K562 (cell line): ENCODE results near the gene PDE12. TPM values are rescaled to one million over a fixed set of nuclear protein-coding genes. Genes with fewer than 3 reads are reported as not detected.

Experiments used
- ARID1B ChIP-seq: fragments of 450-650 bp; IDR thresholded peaks from 2 replicates; pipeline ENCODE4 v1.6.1; 2016; ENCODE audit warnings: antibody characterized with exemption, mild to moderate bottlenecking, inconsistent platforms
- ARNT ChIP-seq, 2 experiments: fragments of 450-650 bp; IDR thresholded peaks; 2 replicates each; pipeline ENCODE4 v1.6.1; 2016; ENCODE audit warnings: mild to moderate bottlenecking in 1 of 2
- ESRRB ChIP-seq: fragments of 250-450 bp; sonication (Bioruptor Pico); IDR thresholded peaks from 2 replicates; pipeline ENCODE4 v1.5.0; 2020; ENCODE audit warnings: mild to moderate bottlenecking, moderate library complexity, borderline replicate concordance
- FOXP1 ChIP-seq: sonication (generic); formaldehyde crosslinking; IDR thresholded peaks from 2 replicates; pipeline ENCODE4 v1.8.0; 2022; ENCODE audit warnings: mild to moderate bottlenecking, missing genetic modification reagents
- HES1 ChIP-seq: fragments of 450-650 bp; IDR thresholded peaks from 2 replicates; pipeline ENCODE4 v1.6.1; 2016; ENCODE audit warnings: low read depth, mild to moderate bottlenecking, moderate library complexity
- MAZ ChIP-seq, 2 experiments: fragments of 450-650 bp in 1 of 2; sonication (generic) in 1 of 2; formaldehyde crosslinking; IDR thresholded peaks in 1 of 2; conservative IDR thresholded peaks in 1 of 2; 2 replicates each; pipeline versions ENCODE4 v1.4.0 to v1.5.0; 2020; ENCODE audit warnings: mild to moderate bottlenecking in 1 of 2, missing genetic modification reagents in 1 of 2
- MGA ChIP-seq: fragments of 450-650 bp; IDR thresholded peaks from 2 replicates; pipeline ENCODE4 v1.6.1; 2016; ENCODE audit warnings: mild to moderate bottlenecking, moderate library complexity
- NFATC3 ChIP-seq: fragments of 450-650 bp; IDR thresholded peaks from 2 replicates; pipeline ENCODE4 v1.6.1; 2017; ENCODE audit warnings: mild to moderate bottlenecking
- OTX1 ChIP-seq: fragments of 450-650 bp; formaldehyde crosslinking; IDR thresholded peaks from 2 replicates; pipeline ENCODE4 v1.4.0; 2022; ENCODE audit warnings: mild to moderate bottlenecking
- PHF20 ChIP-seq: fragments of 450-650 bp; IDR thresholded peaks from 2 replicates; pipeline ENCODE4 v1.6.1; 2018; ENCODE audit not compliant: partially characterized antibody
- POLR2B ChIP-seq: fragments of 450-650 bp; IDR thresholded peaks from 2 replicates; pipeline ENCODE4 v1.6.1; 2018; ENCODE audit warnings: low read depth; ENCODE audit not compliant: partially characterized antibody
- PTRF ChIP-seq: fragments of 450-650 bp; IDR thresholded peaks from 2 replicates; pipeline ENCODE4 v1.6.1; 2016; ENCODE audit warnings: mild to moderate bottlenecking, missing genetic modification characterization, missing compliant biosample characterization
- RBM17 ChIP-seq: fragments of 200-400 bp; formaldehyde crosslinking; IDR thresholded peaks from 2 replicates; pipeline ENCODE4 v1.6.1; 2017; ENCODE audit warnings: low read depth, mild to moderate bottlenecking, low read length, borderline replicate concordance
- SMARCE1 ChIP-seq: fragments of 450-650 bp; IDR thresholded peaks from 2 replicates; pipeline ENCODE4 v1.7.1; 2016; ENCODE audit warnings: mild to moderate bottlenecking
- SPI1 ChIP-seq: IDR thresholded peaks from 2 replicates; pipeline ENCODE4 v1.6.1; 2011; ENCODE audit warnings: low read depth, low read length, control low read depth, borderline replicate concordance
- YBX1 ChIP-seq: fragments of 450-650 bp; IDR thresholded peaks from 2 replicates; pipeline ENCODE4 v1.7.1; 2016; ENCODE audit warnings: mild to moderate bottlenecking
- ZNF165 ChIP-seq: fragments of 250-450 bp; sonication (Bioruptor Pico); IDR thresholded peaks from 2 replicates; pipeline ENCODE4 v1.4.0; 2020; ENCODE audit warnings: borderline replicate concordance
- ZNF232 ChIP-seq: sonication (generic); formaldehyde crosslinking; IDR thresholded peaks from 2 replicates; pipeline ENCODE4 v1.8.0; 2022; ENCODE audit warnings: mild to moderate bottlenecking, missing genetic modification reagents
- ZNF239 ChIP-seq: fragments of 250-450 bp; sonication (Bioruptor Pico); IDR thresholded peaks from 2 replicates; pipeline ENCODE4 v1.4.0; 2020; ENCODE audit warnings: mild to moderate bottlenecking
- polyA plus RNA-seq, 8 experiments: library from polyadenylated mRNA; depleted of rRNA in 4 of 8; stranded (reverse) in 5 of 8; unstranded in 3 of 8; fragments of >200 nt; fragmentation: Nextera tagmentation in 2 of 8; fragmentation: Illumina TruSeq in 1 of 8; extraction: Ambion mirVana in 2 of 8; extraction: Trizol in 1 of 8; gene quantifications; 2 replicates each; pipeline versions ENCODE4 v1.2.1 to v1.2.3, GENCODE V29; 2011 to 2014; ENCODE audit warnings: inconsistent platforms in 1 of 8, missing spikeins in 1 of 8
- total RNA-seq, 7 experiments: library from RNA; depleted of rRNA in 6 of 7; stranded (reverse); fragments of >200 nt in 6 of 7; fragmentation: Illumina TruSeq in 2 of 7; extraction: Trizol in 2 of 7; gene quantifications; 2 replicates each; pipeline versions ENCODE4 v1.2.1 to v1.2.3, GENCODE V29; 2011 to 2021; ENCODE audit warnings: low replicate concordance in 1 of 7

Gene PDE12
- total and polyA plus RNA-seq, 9 of the 15 experiments (the other 6 are each of a cell fraction or from before 2014, with no cell fraction given): 2.1 to 20.5 (median 10.0) TPM

- TF ChIP-seq FOXP1 (no peak), MAZ (CRISPR knock-in tag; conservative IDR thresholded peaks at IDR 0.05 in 1 of 2, IDR thresholded peaks at IDR 0.05 in 1 of 2) (0 out of 4 replicates have a peak, but pooled peaks have one; percentile 22 to 31), ZNF239 (CRISPR knock-in tag) (peak; percentile 17; the same call in 1 of the 2 replicates), HES1 (no peak), RBM17 (no peak), ARID1B (peak; percentile 97), SPI1 (no peak), PTRF (tag) (no peak), ZNF232 (CRISPR knock-in tag) (no peak), SMARCE1 (peak; percentile 83), ZNF165 (CRISPR knock-in tag) (no peak), OTX1 (CRISPR knock-in tag) (no peak), PHF20 (no peak), ARNT (IDR thresholded peaks at IDR 0.05) (peak; percentile 76 to 78; a peak in 2 of 4 replicates), POLR2B (no peak), NFATC3 (no peak), MGA (peak; percentile 37), YBX1 (no peak), ESRRB (CRISPR knock-in tag) (no peak)
Measured at GRCh38 chr3:57598765-57599360, 42.8 kb downstream of the PDE12 start (continued).
